Mesothelial cell of epicardium (in vitro differentiated cells): ENCODE results near the gene ZBTB6. TPM values are rescaled to one million over a fixed set of nuclear protein-coding genes. Genes with fewer than 3 reads are reported as not detected.
A peak's percentile ranks its signal among the peaks of the same experiment; 100 is the strongest.

Experiments
- DNase-seq, 2 experiments: peaks; one replicate each; pipeline ENCODE4 v3.0.0; 2021; ENCODE audit warnings: low spot score in 2 of 2; ENCODE audit not compliant: unreplicated experiment in 2 of 2
- H3K27ac Mint-ChIP-seq: 2 replicates; pipeline ENCODE4 v1.8.0; 2021; ENCODE audit warnings: mixed read lengths
- H3K27me3 Mint-ChIP-seq: 2 replicates; pipeline ENCODE4 v1.8.0; 2021; ENCODE audit warnings: low read depth, mixed read lengths
- H3K36me3 Mint-ChIP-seq: 2 replicates; pipeline ENCODE4 v1.8.0; 2021; ENCODE audit warnings: mixed read lengths
- H3K4me1 Mint-ChIP-seq: 2 replicates; pipeline ENCODE4 v1.8.0; 2021; ENCODE audit warnings: mixed read lengths
- H3K4me3 Mint-ChIP-seq: 2 replicates; pipeline ENCODE4 v1.8.0; 2021; ENCODE audit warnings: mild to moderate bottlenecking, moderate library complexity, mixed read lengths
- H3K9me3 Mint-ChIP-seq: 2 replicates; pipeline ENCODE4 v1.8.0; 2021; ENCODE audit warnings: mixed read lengths
- total RNA-seq: library from RNA; stranded (reverse); gene quantifications from 3 replicates; pipeline ENCODE4 v1.2.1, GENCODE V29; 2021
- TF ChIP-seq, protein P1 (sequence below): fragments of 200-600 bp; sonication (generic); IDR thresholded peaks from one replicate; pipeline ENCODE4 v1.5.0; 2021; ENCODE audit warnings: antibody characterized with exemption; ENCODE audit not compliant: unreplicated experiment

ZBTB6 gene, protein sequence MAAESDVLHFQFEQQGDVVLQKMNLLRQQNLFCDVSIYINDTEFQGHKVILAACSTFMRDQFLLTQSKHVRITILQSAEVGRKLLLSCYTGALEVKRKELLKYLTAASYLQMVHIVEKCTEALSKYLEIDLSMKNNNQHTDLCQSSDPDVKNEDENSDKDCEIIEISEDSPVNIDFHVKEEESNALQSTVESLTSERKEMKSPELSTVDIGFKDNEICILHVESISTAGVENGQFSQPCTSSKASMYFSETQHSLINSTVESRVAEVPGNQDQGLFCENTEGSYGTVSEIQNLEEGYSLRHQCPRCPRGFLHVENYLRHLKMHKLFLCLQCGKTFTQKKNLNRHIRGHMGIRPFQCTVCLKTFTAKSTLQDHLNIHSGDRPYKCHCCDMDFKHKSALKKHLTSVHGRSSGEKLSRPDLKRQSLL
- total RNA-seq: 9.6 to 10.4 TPM (median 10.2 TPM) in 3 replicates

DNA sequence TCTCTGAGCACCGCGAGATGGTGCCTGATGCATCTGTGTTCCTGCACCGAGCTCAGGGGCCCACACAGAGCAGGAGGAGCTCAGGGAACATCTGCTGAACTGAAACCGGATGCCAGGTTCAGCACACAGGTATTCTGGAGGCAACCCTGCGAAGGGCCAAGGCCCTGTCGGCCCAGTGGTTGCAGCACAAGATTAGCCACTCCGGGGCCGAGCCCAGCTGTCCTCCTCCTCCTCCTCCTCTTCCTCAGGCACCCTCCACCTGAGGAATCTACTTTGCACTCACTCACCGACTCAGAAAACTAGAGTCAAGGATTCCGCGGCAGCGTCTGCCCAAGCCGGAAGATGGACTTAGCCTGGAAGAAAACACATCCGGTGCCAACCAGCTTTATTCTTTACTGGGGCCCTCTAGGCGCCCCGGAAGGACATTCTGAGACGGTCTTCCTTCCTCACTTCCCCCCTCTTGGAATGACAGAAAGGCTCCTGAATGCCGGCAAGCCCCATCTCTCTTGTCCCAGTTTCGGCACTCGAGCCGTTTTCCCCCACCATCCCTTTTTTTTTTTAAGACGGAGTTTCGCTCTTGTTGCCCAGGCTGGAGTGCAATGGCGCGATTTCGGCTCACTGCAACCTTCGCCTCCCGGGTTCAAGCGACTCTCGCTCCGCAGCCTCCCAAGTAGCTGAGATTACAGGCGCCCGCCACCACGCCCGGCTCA, at the start of gene ZBTB6:
TSS of gene ZBTB6 (minus strand) at position 360 of the 710 bp plus-strand sequence. CDS start 1,251 bp downstream, outside the sequence.
- Mint-ChIP-seq H3K36me3 (peaks cover 4% of the 10 kb centered on the region), H3K27me3 (no peaks in the 10 kb centered on the region), H3K9me3 (no peaks in the 10 kb centered on the region), H3K27ac (peak within 1 kb of the TSS; percentile 100), H3K4me3 (peak within 1 kb of the TSS; percentile 85), H3K4me1 (peaks cover 14% of the 10 kb centered on the region)
- DNase-seq: peak; percentile 31 to 72
- TF ChIP-seq, protein P1, sequence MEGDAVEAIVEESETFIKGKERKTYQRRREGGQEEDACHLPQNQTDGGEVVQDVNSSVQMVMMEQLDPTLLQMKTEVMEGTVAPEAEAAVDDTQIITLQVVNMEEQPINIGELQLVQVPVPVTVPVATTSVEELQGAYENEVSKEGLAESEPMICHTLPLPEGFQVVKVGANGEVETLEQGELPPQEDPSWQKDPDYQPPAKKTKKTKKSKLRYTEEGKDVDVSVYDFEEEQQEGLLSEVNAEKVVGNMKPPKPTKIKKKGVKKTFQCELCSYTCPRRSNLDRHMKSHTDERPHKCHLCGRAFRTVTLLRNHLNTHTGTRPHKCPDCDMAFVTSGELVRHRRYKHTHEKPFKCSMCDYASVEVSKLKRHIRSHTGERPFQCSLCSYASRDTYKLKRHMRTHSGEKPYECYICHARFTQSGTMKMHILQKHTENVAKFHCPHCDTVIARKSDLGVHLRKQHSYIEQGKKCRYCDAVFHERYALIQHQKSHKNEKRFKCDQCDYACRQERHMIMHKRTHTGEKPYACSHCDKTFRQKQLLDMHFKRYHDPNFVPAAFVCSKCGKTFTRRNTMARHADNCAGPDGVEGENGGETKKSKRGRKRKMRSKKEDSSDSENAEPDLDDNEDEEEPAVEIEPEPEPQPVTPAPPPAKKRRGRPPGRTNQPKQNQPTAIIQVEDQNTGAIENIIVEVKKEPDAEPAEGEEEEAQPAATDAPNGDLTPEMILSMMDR: no peak

DNA sequence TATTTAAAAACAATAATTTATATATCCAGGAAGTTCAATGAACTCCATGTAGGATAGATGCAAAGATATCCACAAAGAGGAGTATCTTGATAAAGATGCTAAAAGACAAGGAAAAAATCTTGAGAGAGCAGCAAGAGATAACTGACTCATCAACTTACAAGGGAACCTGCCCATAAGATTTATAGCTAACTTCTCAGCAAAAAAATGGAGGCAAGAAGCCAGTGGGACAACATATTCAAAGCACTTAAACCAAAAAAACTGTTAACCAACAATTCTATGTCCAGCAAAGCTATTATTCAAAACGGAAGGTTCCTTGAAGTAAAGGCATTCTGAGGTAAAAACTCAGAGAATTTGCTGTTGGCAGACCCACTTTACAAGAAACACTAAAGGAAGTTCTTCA, 48.0 kb upstream of the ZBTB6 start:
- no peak overlapping the region for H3K4me3 Mint-ChIP-seq
- TF ChIP-seq, protein P1: no peak
- peaks cover 1% of the 10 kb centered on the region for H3K4me1 Mint-ChIP-seq
- peaks cover 12% of the 10 kb centered on the region for H3K9me3 Mint-ChIP-seq
- DNase-seq: no peak
- no peak overlapping the region for H3K27ac Mint-ChIP-seq
- peaks cover 50% of the 10 kb centered on the region for H3K36me3 Mint-ChIP-seq
- H3K27me3 Mint-ChIP-seq: no peaks in the 10 kb centered on the region

DNA sequence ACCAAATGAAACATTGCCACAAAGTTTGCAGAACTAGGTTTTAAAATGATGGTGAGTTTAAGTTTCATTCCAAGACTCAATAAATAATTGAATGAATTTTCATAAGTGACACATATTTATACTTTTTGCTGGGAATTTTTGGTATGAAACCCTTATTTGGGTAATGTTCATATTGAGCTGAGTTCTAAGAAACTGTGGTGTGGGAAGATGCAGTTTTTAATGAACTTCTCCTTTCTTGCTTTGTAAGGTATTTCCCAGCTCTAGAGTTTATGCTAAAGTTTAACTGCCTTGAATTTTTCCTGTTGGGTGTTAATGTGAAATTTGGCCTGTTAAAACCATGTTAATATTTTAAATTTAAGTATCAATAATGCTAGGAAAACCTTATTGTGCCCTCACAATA, 42.8 kb upstream of the ZBTB6 start:
- TF ChIP-seq, protein P1: no peak
- peaks cover 10% of the 10 kb centered on the region for H3K4me1 Mint-ChIP-seq
- peaks cover 12% of the 10 kb centered on the region for H3K9me3 Mint-ChIP-seq
- no peak for DNase-seq
- peaks cover 23% of the 10 kb centered on the region for H3K36me3 Mint-ChIP-seq
- H3K4me3 Mint-ChIP-seq: no peak overlapping the region
- H3K27ac Mint-ChIP-seq: no peak overlapping the region
- no peaks in the 10 kb centered on the region for H3K27me3 Mint-ChIP-seq

DNA sequence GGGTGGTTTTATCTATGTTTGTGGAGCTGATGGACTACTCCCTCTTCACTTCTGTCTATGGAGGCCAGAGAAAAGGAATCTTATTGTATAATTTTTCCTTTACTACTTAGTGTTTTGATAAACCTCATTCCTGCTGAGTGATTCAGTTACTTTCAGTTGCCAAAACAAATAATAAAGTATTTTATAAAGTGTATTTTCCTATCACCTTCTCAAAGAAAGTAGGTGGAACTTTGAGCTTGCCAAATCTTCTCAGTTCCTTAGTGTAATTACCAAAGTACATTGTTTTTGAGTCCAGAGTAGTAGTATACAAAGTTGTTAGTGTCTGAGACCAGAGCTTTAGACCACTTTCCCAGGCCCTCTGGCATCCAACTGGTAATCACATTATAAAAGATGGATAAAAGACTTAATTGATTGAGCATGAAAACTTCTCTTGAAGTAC, 41.1 kb upstream of the ZBTB6 start:
- Mint-ChIP-seq H3K27me3 (no peaks in the 10 kb centered on the region), H3K27ac (peak overlapping the region; percentile 49), H3K36me3 (peaks cover 7% of the 10 kb centered on the region), H3K4me1 (peaks cover 16% of the 10 kb centered on the region), H3K4me3 (no peak overlapping the region), H3K9me3 (no peaks in the 10 kb centered on the region)
- DNase-seq: no peak
- TF ChIP-seq, protein P1: no peak

DNA sequence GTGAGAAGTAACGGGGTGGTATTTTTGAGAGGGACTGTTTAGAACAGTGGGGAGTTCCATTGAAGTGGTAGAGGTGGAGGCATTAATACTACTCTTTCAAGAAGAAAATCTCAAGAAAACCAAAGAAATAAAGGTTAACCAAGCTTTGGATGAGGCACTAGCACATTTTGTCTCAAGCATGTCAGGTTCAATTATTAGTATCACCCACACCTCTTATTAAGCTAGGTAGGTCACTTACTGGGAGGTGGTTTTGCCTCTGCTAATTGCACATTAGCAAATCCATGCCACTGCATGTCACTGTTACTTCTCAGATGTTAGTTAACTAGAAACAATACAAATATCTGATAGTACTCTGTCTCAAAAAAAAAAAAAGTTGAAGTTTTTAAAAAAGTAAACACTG, 37.9 kb upstream of the ZBTB6 start:
- Mint-ChIP-seq H3K4me3 (no peak overlapping the region), H3K4me1 (peaks cover 26% of the 10 kb centered on the region), H3K27ac (no peak overlapping the region), H3K36me3 (peaks cover 1% of the 10 kb centered on the region), H3K9me3 (no peaks in the 10 kb centered on the region), H3K27me3 (no peaks in the 10 kb centered on the region)
- DNase-seq: no peak
- TF ChIP-seq, protein P1: no peak
